ENCODE data around the gene PTPRQ.
"Not testable (repeated sequence)": the region's sequence is repeated elsewhere in the genome, so short reads cannot be mapped to it uniquely, and the experiment has no call there.

Gene PTPRQ

DNA sequence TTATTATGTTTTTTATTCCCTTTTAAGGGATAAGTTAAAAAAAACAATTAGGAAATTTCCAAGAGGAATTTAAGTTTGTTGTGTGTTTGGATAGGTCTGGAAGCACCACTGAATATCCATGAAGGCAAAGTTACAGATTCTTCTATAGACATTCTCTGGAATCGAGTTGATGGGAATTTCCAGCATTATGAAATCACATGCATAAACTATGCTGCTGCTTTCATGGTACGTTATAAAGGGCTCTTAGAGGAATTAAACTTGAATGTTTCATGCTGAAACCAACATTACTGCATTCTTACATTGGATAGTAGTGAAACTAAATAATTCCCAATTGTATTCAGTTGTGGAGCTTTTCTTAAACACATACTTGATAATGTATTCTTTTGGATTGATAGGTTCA lies 21.5 kb upstream of the PTPRQ start:
- no peaks in the 10 kb centered on the region for H3K4me1 ChIP-seq (ENCODE audit: control insufficient read depth, insufficient read depth, low read length)
- H3K4me3 ChIP-seq (ENCODE audit: low read length), result no peak overlapping the region
- no peaks in the 10 kb centered on the region for H3K9me3 ChIP-seq (ENCODE audit: control insufficient read depth, low read length)
- no peak overlapping the region for H3K9ac ChIP-seq (ENCODE audit: low read length)
- no peaks in the 10 kb centered on the region for H3K36me3 ChIP-seq (ENCODE audit: control insufficient read depth, insufficient read depth, low read length)
- no peaks in the 10 kb centered on the region for H3K27me3 ChIP-seq (ENCODE audit: control insufficient read depth, insufficient read depth, low read length)

DNA sequence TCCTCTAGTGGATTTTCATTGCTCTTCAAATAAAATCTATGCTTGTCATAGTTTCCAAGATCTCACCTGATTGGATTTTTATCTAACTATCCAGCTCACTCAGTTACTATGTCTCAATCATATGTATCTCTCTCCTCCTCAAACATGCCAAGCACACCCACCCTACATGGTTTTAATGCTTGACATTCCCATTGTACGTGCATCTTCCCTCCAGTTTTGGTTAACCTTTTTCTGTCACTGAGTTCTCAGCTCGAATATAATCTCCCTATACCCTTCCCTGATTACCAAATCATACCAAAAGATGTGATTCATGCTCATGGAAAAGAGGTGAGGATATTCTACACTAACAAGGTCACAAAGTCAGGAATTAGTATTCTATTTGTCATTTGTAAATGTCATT lies 12.0 kb upstream of the PTPRQ start:
- Histone ChIP-seq H3K27me3 (ENCODE audit: control insufficient read depth, insufficient read depth, low read length) (no peaks in the 10 kb centered on the region), H3K9me3 (ENCODE audit: control insufficient read depth, low read length) (no peaks in the 10 kb centered on the region), H3K4me3 (ENCODE audit: low read length) (no peak overlapping the region), H3K36me3 (ENCODE audit: control insufficient read depth, insufficient read depth, low read length) (no peaks in the 10 kb centered on the region), H3K9ac (ENCODE audit: low read length) (no peak overlapping the region), H3K4me1 (ENCODE audit: control insufficient read depth, insufficient read depth, low read length) (no peaks in the 10 kb centered on the region)

DNA sequence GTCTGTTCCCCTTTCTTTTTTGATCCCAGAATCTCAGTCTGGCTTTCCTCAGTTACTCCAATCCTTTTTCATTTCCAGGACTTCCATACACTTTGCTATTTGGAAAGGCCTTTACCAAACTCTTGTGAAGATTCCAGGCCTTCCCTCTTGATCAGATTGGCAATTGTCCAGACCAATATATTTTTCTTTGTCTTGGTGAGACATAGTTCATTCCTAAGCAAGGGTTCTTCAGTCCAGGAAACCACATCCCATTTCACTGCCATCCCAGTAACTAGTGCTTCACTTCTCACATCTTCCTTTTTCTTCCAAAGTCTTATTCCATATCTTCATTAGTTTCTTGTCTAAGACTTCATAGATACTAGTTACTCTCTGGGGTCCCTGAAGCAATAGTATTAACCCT lies 2.1 kb upstream of the PTPRQ start:
- Histone ChIP-seq H3K9ac (ENCODE audit: low read length) (no peak overlapping the region), H3K36me3 (ENCODE audit: control insufficient read depth, insufficient read depth, low read length) (no peaks in the 10 kb centered on the region), H3K9me3 (ENCODE audit: control insufficient read depth, low read length) (no peaks in the 10 kb centered on the region), H3K4me1 (ENCODE audit: control insufficient read depth, insufficient read depth, low read length) (no peaks in the 10 kb centered on the region), H3K4me3 (ENCODE audit: low read length) (no peak overlapping the region), H3K27me3 (ENCODE audit: control insufficient read depth, insufficient read depth, low read length) (no peaks in the 10 kb centered on the region)

DNA sequence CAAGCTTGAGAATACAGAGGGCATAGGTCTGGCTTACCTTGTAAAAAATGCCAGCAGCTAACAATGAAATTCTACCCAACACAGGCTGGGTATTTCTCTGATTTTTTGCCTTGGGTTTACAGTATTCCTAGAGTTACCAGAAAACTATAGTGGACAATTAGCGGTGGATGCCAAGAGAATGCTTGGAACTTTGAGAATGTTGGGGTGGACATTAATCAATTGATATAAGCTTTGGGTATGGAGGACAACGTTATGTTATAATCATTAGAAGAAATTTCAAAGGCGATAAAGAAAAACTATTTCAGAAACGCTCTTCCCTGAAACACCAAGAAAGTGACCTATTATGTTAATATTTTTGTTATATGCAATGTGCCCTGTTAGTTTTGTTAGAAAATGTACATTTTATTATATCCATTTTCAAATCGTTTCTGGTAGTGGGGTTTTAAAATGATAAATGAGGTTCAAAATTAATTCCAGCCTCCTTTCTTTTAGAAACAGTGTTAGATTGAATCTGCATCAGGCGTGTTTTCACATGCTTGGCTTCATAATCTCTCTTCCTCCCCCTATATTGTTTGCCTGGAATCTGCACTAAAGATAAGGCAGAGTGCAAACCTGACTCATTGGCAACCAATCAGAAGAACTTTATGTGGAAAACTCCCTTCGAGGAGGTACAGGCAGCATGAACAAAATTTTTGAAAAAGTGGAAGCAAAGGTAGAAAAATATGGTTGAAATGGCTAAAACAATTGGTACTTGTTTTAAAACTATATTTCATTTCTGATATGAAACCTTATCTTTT lies 1.4 kb upstream of the PTPRQ start:
- Histone ChIP-seq H3K9ac (ENCODE audit: low read length) (no peak overlapping the region), H3K36me3 (ENCODE audit: control insufficient read depth, insufficient read depth, low read length) (no peaks in the 10 kb centered on the region), H3K27me3 (ENCODE audit: control insufficient read depth, insufficient read depth, low read length) (no peaks in the 10 kb centered on the region), H3K9me3 (ENCODE audit: control insufficient read depth, low read length) (no peaks in the 10 kb centered on the region), H3K4me1 (ENCODE audit: control insufficient read depth, insufficient read depth, low read length) (no peaks in the 10 kb centered on the region), H3K4me3 (ENCODE audit: low read length) (no peak overlapping the region)

DNA sequence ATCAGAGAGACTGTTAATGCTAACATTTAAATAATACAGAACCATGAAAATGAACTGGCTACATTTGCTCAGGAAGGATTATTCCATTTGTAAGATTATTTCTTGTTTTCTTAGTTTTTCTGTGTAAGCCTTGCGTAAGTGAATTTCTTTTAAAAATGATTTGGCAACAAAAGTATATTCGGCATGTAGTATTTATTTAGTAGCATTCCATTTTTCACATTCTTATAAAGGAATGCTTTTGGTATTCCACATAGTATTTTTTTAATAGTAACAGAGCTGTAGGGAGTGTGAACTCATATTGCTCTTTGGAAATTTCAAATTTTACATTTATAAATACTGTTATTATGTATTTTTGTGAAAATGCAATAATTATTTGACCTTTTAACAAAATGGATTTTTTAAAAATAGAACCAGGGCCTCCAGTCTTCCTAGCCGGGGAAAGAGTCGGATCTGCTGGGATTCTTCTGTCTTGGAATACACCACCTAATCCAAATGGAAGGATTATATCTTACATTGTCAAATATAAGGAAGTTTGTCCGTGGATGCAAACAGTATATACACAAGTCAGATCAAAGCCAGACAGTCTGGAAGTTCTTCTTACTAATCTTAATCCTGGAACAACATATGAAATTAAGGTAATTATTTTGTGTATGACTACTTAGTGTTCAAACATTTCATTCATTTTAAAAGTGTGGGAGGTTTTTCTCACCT lies 1.2 kb downstream of the PTPRQ start:
- Histone ChIP-seq H3K9me3 (ENCODE audit: control insufficient read depth, low read length) (no peaks in the 10 kb centered on the region), H3K4me3 (ENCODE audit: low read length) (no peak overlapping the region), H3K9ac (ENCODE audit: low read length) (no peak overlapping the region), H3K4me1 (ENCODE audit: control insufficient read depth, insufficient read depth, low read length) (no peaks in the 10 kb centered on the region), H3K27me3 (ENCODE audit: control insufficient read depth, insufficient read depth, low read length) (no peaks in the 10 kb centered on the region), H3K36me3 (ENCODE audit: control insufficient read depth, insufficient read depth, low read length) (no peaks in the 10 kb centered on the region)

DNA sequence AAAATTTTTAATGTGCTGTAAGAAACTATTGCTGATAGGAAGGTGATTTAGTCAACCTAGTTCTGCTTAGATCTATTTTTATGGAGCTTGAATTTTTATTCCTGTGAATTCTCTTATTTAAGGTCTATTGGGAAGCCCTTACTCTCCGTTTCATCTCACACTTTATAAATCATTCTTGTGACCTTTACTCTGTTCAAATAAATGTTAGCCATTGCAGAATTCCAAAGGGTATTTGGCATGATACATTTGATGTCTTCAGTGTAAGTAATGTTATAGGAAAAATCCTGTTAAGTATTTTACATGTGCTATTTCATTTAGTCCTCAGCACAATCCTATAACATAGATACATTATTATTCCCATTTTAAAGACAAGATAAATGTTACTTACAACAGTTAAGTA lies 12.5 kb downstream of the PTPRQ start:
- Histone ChIP-seq H3K4me1 (ENCODE audit: control insufficient read depth, insufficient read depth, low read length) (no peaks in the 10 kb centered on the region), H3K36me3 (ENCODE audit: control insufficient read depth, insufficient read depth, low read length) (no peaks in the 10 kb centered on the region), H3K27me3 (ENCODE audit: control insufficient read depth, insufficient read depth, low read length) (no peaks in the 10 kb centered on the region), H3K9ac (ENCODE audit: low read length) (no peak overlapping the region), H3K4me3 (ENCODE audit: low read length) (no peak overlapping the region), H3K9me3 (ENCODE audit: control insufficient read depth, low read length) (no peaks in the 10 kb centered on the region)

DNA sequence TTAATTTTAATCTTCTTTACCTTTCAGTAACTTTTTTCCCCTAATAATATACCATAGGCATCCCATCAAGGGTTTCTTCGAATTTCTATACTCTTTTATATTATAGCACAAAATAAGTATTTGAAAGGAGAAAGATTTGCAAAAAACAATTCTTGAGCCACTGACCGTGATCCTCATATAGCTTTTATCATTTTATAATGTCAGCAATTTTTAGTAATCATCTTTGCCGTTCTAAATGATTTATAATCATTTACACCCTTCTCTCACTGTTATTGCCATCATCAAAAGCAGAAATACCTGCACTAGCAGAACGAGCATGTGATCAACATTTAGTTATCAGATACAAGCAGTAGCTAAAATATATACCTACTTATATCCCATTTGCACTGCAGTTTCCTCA lies 16.9 kb downstream of the PTPRQ start:
- Histone ChIP-seq H3K27me3 (ENCODE audit: control insufficient read depth, insufficient read depth, low read length) (no peaks in the 10 kb centered on the region), H3K4me1 (ENCODE audit: control insufficient read depth, insufficient read depth, low read length) (no peaks in the 10 kb centered on the region), H3K9ac (ENCODE audit: low read length) (no peak overlapping the region), H3K9me3 (ENCODE audit: control insufficient read depth, low read length) (no peaks in the 10 kb centered on the region), H3K36me3 (ENCODE audit: control insufficient read depth, insufficient read depth, low read length) (no peaks in the 10 kb centered on the region), H3K4me3 (ENCODE audit: low read length) (no peak overlapping the region)

DNA sequence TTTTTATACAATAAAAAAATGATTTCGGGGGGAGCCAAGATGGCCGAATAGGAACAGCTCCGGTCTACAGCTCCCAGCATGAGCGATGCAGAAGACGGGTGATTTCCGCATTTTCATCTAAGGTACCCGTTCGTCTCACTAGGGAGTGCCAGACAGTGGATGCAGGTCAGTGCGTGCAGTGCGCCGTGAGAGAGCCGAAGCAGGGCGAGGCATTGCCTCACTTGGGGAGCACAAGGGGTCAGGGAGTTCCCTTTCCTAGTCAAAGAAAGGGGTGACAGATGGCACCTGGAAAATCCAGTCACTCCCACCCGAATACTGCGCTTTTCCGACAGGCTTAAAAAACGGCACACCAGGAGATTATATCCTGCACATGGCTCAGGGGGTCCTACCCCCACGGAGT lies 17.8 kb downstream of the PTPRQ start:
- H3K4me1 ChIP-seq (ENCODE audit: control insufficient read depth, insufficient read depth, low read length), result not testable (repeated sequence)

DNA sequence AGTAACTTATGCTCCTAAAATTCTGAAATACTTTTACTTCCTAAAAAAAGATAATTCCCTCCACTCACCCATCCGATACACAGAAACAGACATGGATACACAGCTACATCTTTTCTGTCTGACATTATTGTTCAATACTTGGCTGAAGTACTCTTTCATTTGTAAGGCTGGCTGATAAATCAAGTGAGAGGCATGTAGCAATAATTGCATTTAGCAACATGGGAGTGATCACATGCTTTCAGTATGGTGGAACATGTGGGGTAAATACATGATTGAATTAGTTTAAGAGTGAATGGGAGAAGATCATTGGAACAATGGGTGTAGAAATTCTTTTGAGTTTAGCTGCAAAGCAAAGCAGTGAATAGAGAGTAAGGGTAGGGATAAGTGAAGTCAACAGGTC lies 25.6 kb downstream of the PTPRQ start:
- H3K9ac ChIP-seq (ENCODE audit: low read length), result no peak overlapping the region
- H3K4me3 ChIP-seq (ENCODE audit: low read length), result no peak overlapping the region
- H3K9me3 ChIP-seq (ENCODE audit: control insufficient read depth, low read length), result no peaks in the 10 kb centered on the region
- no peaks in the 10 kb centered on the region for H3K4me1 ChIP-seq (ENCODE audit: control insufficient read depth, insufficient read depth, low read length)
- no peaks in the 10 kb centered on the region for H3K27me3 ChIP-seq (ENCODE audit: control insufficient read depth, insufficient read depth, low read length)
- no peaks in the 10 kb centered on the region for H3K36me3 ChIP-seq (ENCODE audit: control insufficient read depth, insufficient read depth, low read length)

More for the DNA sequence above, 17.8 kb downstream of the PTPRQ start:
- not testable (repeated sequence) for H3K9ac ChIP-seq (ENCODE audit: low read length); H3K4me3 ChIP-seq (ENCODE audit: low read length); H3K36me3 ChIP-seq (ENCODE audit: control insufficient read depth, insufficient read depth, low read length); H3K27me3 ChIP-seq (ENCODE audit: control insufficient read depth, insufficient read depth, low read length); H3K9me3 ChIP-seq (ENCODE audit: control insufficient read depth, low read length)

DNA sequence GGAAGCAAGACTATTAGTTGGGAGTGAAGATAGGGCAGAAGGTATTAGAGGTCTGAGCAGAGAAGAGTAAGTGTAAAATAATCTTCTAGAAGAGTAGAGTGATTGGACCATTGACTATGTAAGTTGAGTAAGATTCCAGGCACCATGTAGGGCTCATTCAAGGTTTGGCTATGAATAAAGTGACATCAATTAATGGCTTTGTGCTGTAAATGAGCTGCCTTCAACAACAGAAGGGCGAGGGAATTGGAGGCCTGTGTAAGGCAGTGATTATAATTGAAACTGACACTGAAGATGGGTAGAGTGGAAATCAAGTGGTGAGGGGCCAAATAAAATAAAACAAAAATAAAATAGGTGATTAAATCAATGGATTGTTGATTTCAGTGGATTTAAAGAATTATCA lies 26.4 kb downstream of the PTPRQ start:
- Histone ChIP-seq H3K27me3 (ENCODE audit: control insufficient read depth, insufficient read depth, low read length) (no peaks in the 10 kb centered on the region), H3K4me3 (ENCODE audit: low read length) (no peak overlapping the region), H3K9ac (ENCODE audit: low read length) (no peak overlapping the region), H3K9me3 (ENCODE audit: control insufficient read depth, low read length) (no peaks in the 10 kb centered on the region), H3K4me1 (ENCODE audit: control insufficient read depth, insufficient read depth, low read length) (no peaks in the 10 kb centered on the region), H3K36me3 (ENCODE audit: control insufficient read depth, insufficient read depth, low read length) (no peaks in the 10 kb centered on the region)

DNA sequence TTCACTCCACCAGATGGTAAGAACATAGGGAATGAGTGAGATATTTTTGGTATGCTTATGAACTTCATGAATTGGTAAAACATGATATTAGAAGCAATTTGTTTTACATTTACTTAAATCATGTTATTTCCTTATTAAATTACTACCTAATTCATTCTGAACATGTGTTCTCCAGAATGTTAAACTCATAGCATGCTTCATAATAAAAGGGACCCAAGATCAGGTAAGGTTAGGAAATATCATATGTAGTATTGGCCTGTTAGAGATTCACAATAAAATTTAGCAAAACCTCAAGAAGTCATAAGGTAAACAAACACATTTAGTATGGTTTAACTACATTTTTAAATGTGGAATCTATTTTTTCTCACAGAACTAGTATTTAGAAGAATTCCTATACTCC lies 28.2 kb downstream of the PTPRQ start:
- no peaks in the 10 kb centered on the region for H3K9me3 ChIP-seq (ENCODE audit: control insufficient read depth, low read length)
- H3K4me3 ChIP-seq (ENCODE audit: low read length), result no peak overlapping the region
- no peaks in the 10 kb centered on the region for H3K27me3 ChIP-seq (ENCODE audit: control insufficient read depth, insufficient read depth, low read length)
- no peak overlapping the region for H3K9ac ChIP-seq (ENCODE audit: low read length)
- H3K36me3 ChIP-seq (ENCODE audit: control insufficient read depth, insufficient read depth, low read length), result no peaks in the 10 kb centered on the region
- no peaks in the 10 kb centered on the region for H3K4me1 ChIP-seq (ENCODE audit: control insufficient read depth, insufficient read depth, low read length)

DNA sequence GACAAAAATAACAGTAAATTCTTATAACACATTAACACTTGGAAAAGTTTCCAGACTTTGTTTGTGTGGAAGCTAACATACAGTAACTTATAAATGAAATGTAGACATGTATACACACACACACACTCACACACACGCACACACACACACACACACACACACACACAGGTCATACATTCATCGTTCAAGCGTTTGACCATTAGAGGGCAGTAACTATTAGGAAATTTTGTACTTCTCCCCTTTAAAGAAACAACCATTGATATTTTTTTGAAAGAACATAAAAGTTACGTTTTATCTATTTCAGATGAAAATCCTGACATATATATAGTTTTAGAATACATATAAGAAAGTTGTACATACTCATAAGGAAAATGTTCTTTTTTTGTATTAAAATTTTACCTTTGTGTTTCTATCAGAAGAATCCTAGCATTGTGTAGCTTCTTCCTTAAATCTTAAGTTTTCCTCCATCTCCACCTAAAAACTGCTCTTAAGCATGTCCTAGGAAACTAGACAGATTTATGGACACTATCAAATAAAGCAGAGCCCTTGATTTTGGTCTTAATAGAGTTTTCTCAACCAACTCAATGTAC lies 29.0 kb downstream of the PTPRQ start:
- Histone ChIP-seq H3K4me1 (ENCODE audit: control insufficient read depth, insufficient read depth, low read length) (no peaks in the 10 kb centered on the region), H3K9ac (ENCODE audit: low read length) (no peak overlapping the region), H3K36me3 (ENCODE audit: control insufficient read depth, insufficient read depth, low read length) (no peaks in the 10 kb centered on the region), H3K27me3 (ENCODE audit: control insufficient read depth, insufficient read depth, low read length) (no peaks in the 10 kb centered on the region), H3K4me3 (ENCODE audit: low read length) (no peak overlapping the region), H3K9me3 (ENCODE audit: control insufficient read depth, low read length) (no peaks in the 10 kb centered on the region)

Data from mucosa of stomach (tissue), 1 donor.